Calu3 (cell line): ENCODE measurements around the gene USP15. TPM values are rescaled to one million over a fixed set of nuclear protein-coding genes. Genes with fewer than 3 reads are reported as not detected.

Source experiments
- BruUV-seq: library from RNA; stranded (reverse); fragments of 400-500 nt; replicated peaks from 2 replicates; lab custom pipeline; 2021; lab: Mats Ljungman, UMichigan
- CTCF ChIA-PET: fragments of 300-600 bp; sonication (Branson Sonifier 250); formaldehyde crosslinking; loops from one replicate; lab custom pipeline; 2022; ENCODE audit warnings: antibody characterized with exemption; lab: Charles Lee
- DNase-seq: peaks from one replicate; pipeline ENCODE4 v3.0.0; 2022
- H3K27ac Mint-ChIP-seq: one replicate; pipeline ENCODE4 v1.8.0; 2022; ENCODE audit warnings: mixed read lengths; ENCODE audit not compliant: unreplicated experiment
- H3K27me3 Mint-ChIP-seq: one replicate; pipeline ENCODE4 v1.8.0; 2022; ENCODE audit warnings: mixed read lengths; ENCODE audit not compliant: unreplicated experiment
- H3K36me3 Mint-ChIP-seq: one replicate; pipeline ENCODE4 v1.8.0; 2022; ENCODE audit warnings: mild to moderate bottlenecking, moderate library complexity, mixed read lengths; ENCODE audit not compliant: insufficient read depth, unreplicated experiment
- H3K4me1 Mint-ChIP-seq: one replicate; pipeline ENCODE4 v1.8.0; 2022; ENCODE audit warnings: mild to moderate bottlenecking, low read depth, mixed read lengths; ENCODE audit not compliant: unreplicated experiment
- H3K4me3 Mint-ChIP-seq: one replicate; pipeline ENCODE4 v1.8.0; 2022; ENCODE audit warnings: mild to moderate bottlenecking, low read depth, moderate library complexity, mixed read lengths; ENCODE audit not compliant: unreplicated experiment
- H3K9me3 Mint-ChIP-seq: one replicate; pipeline ENCODE4 v1.8.0; 2022; ENCODE audit warnings: low read depth, mixed read lengths; ENCODE audit not compliant: unreplicated experiment
- CTCF ChIP-seq: fragments of 200-600 bp; IDR thresholded peaks from one replicate; pipeline ENCODE4 v1.8.0; 2022; ENCODE audit warnings: antibody characterized with exemption; ENCODE audit not compliant: unreplicated experiment
- intact Hi-C: fragments of 100-400 bp; cut with micrococcal nuclease; formaldehyde crosslinking; loops from one replicate; pipeline ENCODE4 v1.10.0; 2022; ENCODE audit not compliant: unreplicated experiment
- total RNA-seq: library from RNA; stranded (reverse); gene quantifications from 2 replicates; pipeline ENCODE4 v1.2.3, GENCODE V29; 2022

USP15 gene
- total RNA-seq, 1 experiment from 2014 or later: 66.1 TPM

GRCh38 chr12:62306569-62307530, 46.6 kb downstream of the USP15 start:
- no peak for DNase-seq
- H3K9me3 Mint-ChIP-seq: peaks cover 6% of the 10 kb centered on the region
- no TSS peak for BruUV-seq
- H3K4me3 Mint-ChIP-seq: no peak overlapping the region
- H3K27ac Mint-ChIP-seq: no peak overlapping the region
- no peak for TF ChIP-seq CTCF
- intact Hi-C loops: no loop called here
- H3K27me3 Mint-ChIP-seq: no peaks in the 10 kb centered on the region
- no peaks in the 10 kb centered on the region for H3K4me1 Mint-ChIP-seq
- CTCF ChIA-PET: no interaction called here
- H3K36me3 Mint-ChIP-seq: peaks cover 13% of the 10 kb centered on the region

- Mint-ChIP-seq H3K27me3 (no peaks in the 10 kb centered on the region), H3K4me3 (no peak overlapping the region), H3K4me1 (no peaks in the 10 kb centered on the region), H3K27ac (no peak overlapping the region), H3K36me3 (peaks cover 12% of the 10 kb centered on the region), H3K9me3 (peaks cover 6% of the 10 kb centered on the region)
- no peak for TF ChIP-seq CTCF
- intact Hi-C loops: no loop called here
- CTCF ChIA-PET: no interaction called here
- no peak for DNase-seq
- no TSS peak for BruUV-seq
Measured at GRCh38 chr12:62308201-62308600, 48.0 kb downstream of the USP15 start.

GRCh38 chr12:62313727-62314380, 53.6 kb downstream of the USP15 start:
- DNase-seq: no peak
- H3K36me3 Mint-ChIP-seq: peaks cover 8% of the 10 kb centered on the region
- no peak for TF ChIP-seq CTCF
- no peak overlapping the region for H3K4me3 Mint-ChIP-seq
- intact Hi-C loops: no loop called here
- H3K27ac Mint-ChIP-seq: no peak overlapping the region
- CTCF ChIA-PET: no interaction called here
- no peaks in the 10 kb centered on the region for H3K4me1 Mint-ChIP-seq
- no peaks in the 10 kb centered on the region for H3K9me3 Mint-ChIP-seq
- no peaks in the 10 kb centered on the region for H3K27me3 Mint-ChIP-seq
- BruUV-seq: no TSS peak

- TF ChIP-seq CTCF: no peak
- no peaks in the 10 kb centered on the region for H3K9me3 Mint-ChIP-seq
- no peaks in the 10 kb centered on the region for H3K27me3 Mint-ChIP-seq
- intact Hi-C loops: no loop called here
- H3K27ac Mint-ChIP-seq: no peak overlapping the region
- no TSS peak for BruUV-seq
- no peaks in the 10 kb centered on the region for H3K4me1 Mint-ChIP-seq
- H3K36me3 Mint-ChIP-seq: peaks cover 9% of the 10 kb centered on the region
- CTCF ChIA-PET: no interaction called here
- H3K4me3 Mint-ChIP-seq: no peak overlapping the region
- no peak for DNase-seq
Measured at GRCh38 chr12:62317017-62317416, 56.8 kb downstream of the USP15 start.
